IMR-90 (cell line): Measurements from ENCODE around the gene MBNL3. TPM values are rescaled to one million over a fixed set of nuclear protein-coding genes. Genes with fewer than 3 reads are reported as not detected.

Experiments used
- ATAC-seq: fragments of 200-7000 bp; cut with Tn5 transposase; 2 replicates; pipeline ENCODE4 v1.9.1; 2020; ENCODE audit warnings: low read depth, mild to moderate bottlenecking, moderate library complexity
- BruUV-seq: library from RNA; stranded (reverse); fragments of 400-500 nt; replicated peaks from 2 replicates; lab custom pipeline; 2021; lab: Mats Ljungman, UMichigan
- CTCF ChIA-PET: fragments of 300-600 bp; formaldehyde crosslinking; extraction: SDS; loops from one replicate; lab custom pipeline; 2021; ENCODE audit warnings: antibody characterized with exemption; lab: Yijun Ruan, JAX
- POLR2A ChIA-PET: fragments of 300-600 bp; sonication (Branson Sonifier 250); formaldehyde crosslinking; loops from one replicate; lab custom pipeline; 2022; ENCODE audit warnings: antibody characterized with exemption; ENCODE audit not compliant: unreplicated experiment; lab: Charles Lee
- DNase-seq: peaks from one replicate; pipeline ENCODE4 v3.0.0; 2013
- H2AFZ ChIP-seq: replicated peaks from 2 replicates; pipeline ENCODE3; 2013; ENCODE audit warnings: low read length, mild to moderate bottlenecking; ENCODE audit not compliant: poor library complexity
- H2AK5ac ChIP-seq: 2 replicates; pipeline ENCODE4 v1.6.1; 2013; ENCODE audit warnings: low read depth, low read length, inconsistent platforms
- H2AK9ac ChIP-seq: replicated peaks from 2 replicates; pipeline ENCODE3; 2013; ENCODE audit warnings: mild to moderate bottlenecking, low read depth, low read length, moderate library complexity; ENCODE audit not compliant: poor library complexity
- H2BK120ac ChIP-seq: 2 replicates; pipeline ENCODE4 v1.6.1; 2013; ENCODE audit warnings: low read depth, low read length, inconsistent platforms
- H2BK15ac ChIP-seq: 3 replicates; pipeline ENCODE4 v1.6.1; 2013; ENCODE audit warnings: low read depth, low read length, inconsistent platforms
- H2BK20ac ChIP-seq: 2 replicates; pipeline ENCODE4 v1.6.1; 2013; ENCODE audit warnings: low read depth, mild to moderate bottlenecking, inconsistent platforms, low read length, moderate library complexity
- H2BK5ac ChIP-seq: 2 replicates; pipeline ENCODE4 v1.6.1; 2013; ENCODE audit warnings: mild to moderate bottlenecking, low read depth, low read length, inconsistent platforms; ENCODE audit not compliant: poor library complexity, severe bottlenecking
- H3K14ac ChIP-seq: replicated peaks from 2 replicates; pipeline ENCODE4 v1.6.1; 2013; ENCODE audit warnings: low read depth, low read length, inconsistent platforms
- H3K18ac ChIP-seq: 2 replicates; pipeline ENCODE4 v1.6.1; 2013; ENCODE audit warnings: low read depth, low read length, control low read depth
- H3K23ac ChIP-seq: 2 replicates; pipeline ENCODE4 v1.6.1; 2013; ENCODE audit warnings: low read depth, low read length, inconsistent platforms
- H3K27ac ChIP-seq: 2 replicates; pipeline ENCODE4 v1.5.1; 2013; ENCODE audit warnings: mild to moderate bottlenecking, control low read depth, low read length; ENCODE audit not compliant: insufficient read depth
- H3K27me3 ChIP-seq: 2 replicates; pipeline ENCODE4 v1.6.1; 2013; ENCODE audit warnings: low read length; ENCODE audit not compliant: control insufficient read depth, insufficient read depth
- H3K36me3 ChIP-seq: 2 replicates; pipeline ENCODE4 v1.6.1; 2013; ENCODE audit warnings: low read length, mixed read lengths; ENCODE audit not compliant: control insufficient read depth, insufficient read depth
- H3K4ac ChIP-seq: 2 replicates; pipeline ENCODE4 v1.6.1; 2013; ENCODE audit warnings: low read depth, low read length, inconsistent platforms
- H3K4me1 ChIP-seq: 2 replicates; pipeline ENCODE4 v1.6.1; 2013; ENCODE audit warnings: low read length, mixed read lengths; ENCODE audit not compliant: control insufficient read depth, insufficient read depth
- H3K4me2 ChIP-seq: 2 replicates; pipeline ENCODE4 v1.6.1; 2013; ENCODE audit warnings: low read depth, mild to moderate bottlenecking, control low read depth, low read length, moderate library complexity
- H3K4me3 ChIP-seq: 2 replicates; pipeline ENCODE4 v1.5.1; 2013; ENCODE audit warnings: low read depth, mild to moderate bottlenecking, control low read depth, low read length, moderate library complexity; ENCODE audit not compliant: insufficient read depth
- H3K56ac ChIP-seq: 2 replicates; pipeline ENCODE4 v1.6.1; 2013; ENCODE audit warnings: low read length, inconsistent platforms; ENCODE audit not compliant: insufficient read depth; ENCODE audit errors: extremely low read depth
- H3K79me1 ChIP-seq, 2 experiments: 2 replicates each; pipeline ENCODE4 v1.6.1; 2013; ENCODE audit warnings: low read length in 2 of 2, inconsistent platforms in 1 of 2, low read depth in 1 of 2
- H3K9ac ChIP-seq: 2 replicates; pipeline ENCODE4 v1.6.1; 2013; ENCODE audit warnings: low read depth, low read length, control low read depth
- H3K9me1 ChIP-seq: 2 replicates; pipeline ENCODE4 v1.6.1; 2013; ENCODE audit warnings: low read length, inconsistent platforms; ENCODE audit not compliant: insufficient read depth
- H3K9me3 ChIP-seq: 2 replicates; pipeline ENCODE4 v1.6.1; 2013; ENCODE audit warnings: low read length; ENCODE audit not compliant: control insufficient read depth, insufficient read depth
- H4K20me1 ChIP-seq: 2 replicates; pipeline ENCODE4 v1.6.1; 2013; ENCODE audit warnings: low read length, inconsistent platforms; ENCODE audit not compliant: insufficient read depth
- H4K5ac ChIP-seq: 2 replicates; pipeline ENCODE4 v1.6.1; 2013; ENCODE audit warnings: mild to moderate bottlenecking, low read depth, low read length, control low read depth
- H4K8ac ChIP-seq, 2 experiments: 2 replicates each; pipeline ENCODE4 v1.6.1; 2013; ENCODE audit warnings: low read depth in 2 of 2, low read length in 2 of 2, control low read depth in 1 of 2, inconsistent platforms in 1 of 2
- H4K91ac ChIP-seq: 2 replicates; pipeline ENCODE4 v1.6.1; 2013; ENCODE audit warnings: low read depth, low read length, inconsistent platforms; ENCODE audit not compliant: insufficient read depth
- BHLHE40 ChIP-seq: fragments of 150-350 bp; IDR thresholded peaks from 2 replicates; pipeline ENCODE4 v1.6.1; 2016; ENCODE audit warnings: mild to moderate bottlenecking, low read depth, low read length
- CHD1 ChIP-seq: IDR thresholded peaks from 2 replicates; pipeline ENCODE4 v1.6.1; 2012; ENCODE audit warnings: low read depth, low read length, improper control_type of control experiment
- MXI1 ChIP-seq: IDR thresholded peaks from 2 replicates; pipeline ENCODE4 v1.6.1; 2012; ENCODE audit warnings: low read depth, mild to moderate bottlenecking, low read length, moderate library complexity, borderline replicate concordance
- RAD21 ChIP-seq: IDR thresholded peaks from 2 replicates; pipeline ENCODE4 v1.6.1; 2012; ENCODE audit warnings: low read length, improper control_type of control experiment
- WGBS, 2 experiments: methylation state at CpG; one replicate each; pipeline versions ENCODE4 v1.1.5 to v1.1.7; 2013; ENCODE audit warnings: missing lambda C conversion rate in 2 of 2; ENCODE audit not compliant: insufficient read length in 1 of 2; ENCODE audit errors: extremely low coverage in 2 of 2; 5-methylcytosine and 5-hydroxymethylcytosine counted together
- dilution Hi-C: fragments of 300-500 bp; cut with HindIII; formaldehyde crosslinking; loops from one replicate; pipeline ENCODE4 v1.14.3; 2018; ENCODE audit warnings: low sequenced_read_pairs; ENCODE audit not compliant: unreplicated experiment
- in situ Hi-C: fragments of 300-500 bp; cut with MboI; formaldehyde crosslinking; loops from 3 replicates; pipeline ENCODE4 v1.14.3; 2019; ENCODE audit warnings: low sequenced_read_pairs, inconsistent platforms, mixed read lengths
- intact Hi-C: fragments of 100-400 bp; cut with micrococcal nuclease; formaldehyde crosslinking; loops from 2 replicates; pipeline ENCODE4 v1.10.0; 2022
- polyA plus RNA-seq, 3 experiments: library from polyadenylated mRNA; depleted of rRNA; stranded (reverse); fragments of >200 nt; gene quantifications; 2 replicates each; pipeline ENCODE4 v1.2.3, GENCODE V29; 2012; ENCODE audit warnings: low replicate concordance in 1 of 3
- total RNA-seq: library from RNA; depleted of rRNA; stranded (reverse); fragments of >200 nt; gene quantifications from 2 replicates; pipeline ENCODE4 v1.2.3, GENCODE V29; 2012
- TF ChIP-seq, protein P1 (sequence below): fragments of 150-350 bp; IDR thresholded peaks from 2 replicates; pipeline ENCODE4 v1.6.1; 2016; ENCODE audit warnings: low read depth, mild to moderate bottlenecking, low read length, moderate library complexity, borderline replicate concordance

MBNL3 gene
- total and polyA plus RNA-seq, 2 of the 4 experiments (the other 2 are of a cell fraction) = 0.32 to 1.1 TPM

DNA sequence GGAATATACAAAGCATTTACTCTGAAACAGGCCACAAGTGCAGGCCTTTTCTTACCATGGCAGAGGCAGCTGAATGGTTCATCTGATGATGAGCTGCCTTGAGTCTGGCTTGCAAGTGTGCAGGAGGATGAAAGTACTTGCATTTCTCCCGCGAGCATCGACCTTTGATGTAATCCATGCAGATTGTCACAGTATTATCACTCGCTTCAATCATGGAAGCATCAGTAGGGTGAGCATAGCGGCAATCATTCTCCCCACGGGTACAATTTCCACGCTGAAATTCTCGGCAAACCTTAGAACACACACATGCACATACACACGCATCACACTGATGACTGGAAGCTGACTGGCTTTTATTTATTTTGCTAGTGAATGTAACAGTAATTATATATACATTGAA lies 98.0 kb downstream of the MBNL3 start:
- ChIA-PET POLR2A (no interaction called here), CTCF (interaction anchor here (2.3 kb wide), 1 partner anchor 13 kb away, joined by 4 read pairs; no protein-coding TSS in a partner anchor)
- Histone ChIP-seq H2AFZ (no peak overlapping the region), H3K36me3 (no peaks in the 10 kb centered on the region), H2AK5ac (no peak overlapping the region), H2BK15ac (no peak overlapping the region), H3K14ac (no peak overlapping the region), H3K27ac (no peak overlapping the region), H4K20me1 (no peaks in the 10 kb centered on the region), H4K91ac (no peak overlapping the region), H3K56ac (no peak overlapping the region), H3K79me1 (no peaks in the 10 kb centered on the region), H3K9me3 (no peaks in the 10 kb centered on the region), H2BK120ac (no peak overlapping the region), H3K4me2 (no peak overlapping the region), H4K5ac (no peak overlapping the region), H3K4ac (no peak overlapping the region), H3K9ac (no peak overlapping the region), H2BK20ac (no peak overlapping the region), H3K4me1 (no peaks in the 10 kb centered on the region), H4K8ac (no peak overlapping the region), H3K9me1 (no peaks in the 10 kb centered on the region), H3K27me3 (0 out of 2 replicates have a peak, but pooled peaks cover 5% of the 10 kb centered on the region), H3K18ac (no peak overlapping the region), H3K4me3 (no peak overlapping the region), H2BK5ac (no peak overlapping the region), H3K23ac (no peak overlapping the region), H2AK9ac (no peak overlapping the region)
- WGBS, 2 experiments = no CpG with 5 or more reads among the region's 9 CpGs
- dilution Hi-C loops (no loop called here), intact Hi-C loops (no loop called here), in situ Hi-C loops (no loop called here)
- DNase-seq (no peak), ATAC-seq (no peak)
- TF ChIP-seq RAD21 (no peak), CHD1 (no peak), MXI1 (no peak), BHLHE40 (no peak)
- TF ChIP-seq, protein P1, sequence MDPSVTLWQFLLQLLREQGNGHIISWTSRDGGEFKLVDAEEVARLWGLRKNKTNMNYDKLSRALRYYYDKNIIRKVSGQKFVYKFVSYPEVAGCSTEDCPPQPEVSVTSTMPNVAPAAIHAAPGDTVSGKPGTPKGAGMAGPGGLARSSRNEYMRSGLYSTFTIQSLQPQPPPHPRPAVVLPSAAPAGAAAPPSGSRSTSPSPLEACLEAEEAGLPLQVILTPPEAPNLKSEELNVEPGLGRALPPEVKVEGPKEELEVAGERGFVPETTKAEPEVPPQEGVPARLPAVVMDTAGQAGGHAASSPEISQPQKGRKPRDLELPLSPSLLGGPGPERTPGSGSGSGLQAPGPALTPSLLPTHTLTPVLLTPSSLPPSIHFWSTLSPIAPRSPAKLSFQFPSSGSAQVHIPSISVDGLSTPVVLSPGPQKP = no peak
- BruUV-seq = no TSS peak
